Activated effector memory CD4-positive, alpha-beta T cell treated with anti-CD3 and anti-CD28 coated beads, Interleukin-2, amount 50 U/mL, for 16 hours (primary cell): ENCODE results near the gene CPA4.
"Not testable (repeated sequence)": the region's sequence is repeated elsewhere in the genome, so short reads cannot be mapped to it uniquely, and the experiment has no call there.

Source experiments
- DNase-seq: peaks from one replicate; pipeline ENCODE4 v3.0.0-alpha.2; 2020

Gene CPA4, protein sequence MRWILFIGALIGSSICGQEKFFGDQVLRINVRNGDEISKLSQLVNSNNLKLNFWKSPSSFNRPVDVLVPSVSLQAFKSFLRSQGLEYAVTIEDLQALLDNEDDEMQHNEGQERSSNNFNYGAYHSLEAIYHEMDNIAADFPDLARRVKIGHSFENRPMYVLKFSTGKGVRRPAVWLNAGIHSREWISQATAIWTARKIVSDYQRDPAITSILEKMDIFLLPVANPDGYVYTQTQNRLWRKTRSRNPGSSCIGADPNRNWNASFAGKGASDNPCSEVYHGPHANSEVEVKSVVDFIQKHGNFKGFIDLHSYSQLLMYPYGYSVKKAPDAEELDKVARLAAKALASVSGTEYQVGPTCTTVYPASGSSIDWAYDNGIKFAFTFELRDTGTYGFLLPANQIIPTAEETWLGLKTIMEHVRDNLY

DNA sequence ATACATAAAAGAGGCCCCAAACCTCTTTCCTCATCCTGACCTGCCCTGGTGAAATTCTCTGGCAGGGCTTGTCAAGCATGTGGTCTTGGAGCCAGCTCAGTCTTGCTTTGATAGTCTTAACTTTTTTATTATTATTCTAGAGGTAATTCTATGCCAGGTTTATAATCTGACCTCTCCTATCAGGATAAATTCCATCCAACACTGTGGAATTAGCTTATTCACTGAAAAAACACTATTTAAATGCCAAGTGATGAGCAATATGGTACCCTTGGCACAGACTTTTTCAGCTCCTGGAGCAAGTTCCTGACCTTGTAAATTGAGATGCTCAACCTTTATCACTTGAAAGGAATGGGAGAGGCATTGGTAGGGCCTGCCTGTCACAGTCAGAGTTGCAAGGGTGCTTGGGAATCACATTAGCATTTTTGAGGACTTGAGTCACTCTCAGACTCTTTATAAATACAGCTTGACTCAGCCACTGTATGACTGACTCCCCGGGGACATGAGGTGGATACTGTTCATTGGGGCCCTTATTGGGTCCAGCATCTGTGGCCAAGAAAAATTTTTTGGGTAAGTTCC, at the start of gene CPA4:
CPA4 (plus strand) TSS at position 480 of the 576 bp plus-strand sequence; CDS start at position 500, 20 bp downstream.
- DNase-seq, result no peak

DNA sequence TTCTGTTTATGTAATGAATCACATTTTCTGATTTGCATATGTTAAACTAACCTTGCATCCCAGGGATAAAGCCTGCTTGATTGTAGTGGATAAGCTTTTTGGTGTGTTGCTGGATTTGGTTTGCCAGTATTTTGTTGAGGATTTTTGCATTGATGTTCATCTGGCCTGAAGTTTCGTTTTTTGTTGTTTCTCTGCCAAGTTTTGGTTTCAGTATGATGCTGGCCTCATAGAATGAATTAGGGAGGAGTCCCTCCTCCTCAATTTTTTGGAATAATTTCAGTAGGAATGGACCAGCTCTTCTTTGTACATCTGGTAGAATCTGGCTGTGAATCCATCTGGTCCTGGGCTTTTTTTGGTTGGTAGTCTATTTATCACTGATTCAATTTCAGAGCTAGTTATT, 49.5 kb upstream of the CPA4 start:
- DNase-seq, result not testable (repeated sequence)

DNA sequence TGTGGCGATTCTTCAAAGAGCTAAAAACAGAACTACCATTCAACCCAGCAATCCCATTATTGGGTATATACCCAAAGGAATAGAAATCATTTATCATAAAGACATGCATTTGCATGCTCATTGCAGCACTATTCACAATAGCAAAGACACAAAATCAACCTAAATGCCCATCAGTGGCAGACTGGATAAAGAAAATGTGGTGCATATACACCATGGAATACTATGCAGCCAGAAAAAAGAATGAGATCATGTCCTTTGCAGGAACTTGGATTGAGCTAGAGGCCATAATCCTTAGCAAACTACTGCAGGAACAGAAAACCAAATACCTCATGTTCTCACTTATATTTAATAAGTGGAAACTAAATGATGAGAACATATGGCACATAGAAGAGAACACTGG, 46.5 kb upstream of the CPA4 start:
- DNase-seq, result not testable (repeated sequence)

DNA sequence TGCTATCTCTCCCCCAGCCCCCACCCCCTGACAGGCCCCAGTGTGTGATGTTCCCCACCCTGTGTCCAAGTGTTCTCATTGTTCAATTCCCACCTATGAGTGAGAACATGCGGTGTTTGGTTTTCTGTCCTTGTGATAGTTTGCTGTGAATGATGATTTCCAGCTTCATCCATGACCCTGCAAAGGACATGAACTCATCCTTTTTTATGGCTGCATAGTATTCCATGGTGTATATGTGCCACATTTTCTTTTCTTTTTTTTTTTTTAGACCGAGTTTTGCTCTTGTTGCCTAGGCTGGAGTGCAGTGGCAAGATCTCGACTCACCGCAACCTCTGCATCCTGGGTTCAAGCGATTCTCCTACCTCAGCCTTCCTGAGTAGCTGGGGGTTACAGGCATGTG, 44.1 kb upstream of the CPA4 start:
- DNase-seq, result not testable (repeated sequence)

DNA sequence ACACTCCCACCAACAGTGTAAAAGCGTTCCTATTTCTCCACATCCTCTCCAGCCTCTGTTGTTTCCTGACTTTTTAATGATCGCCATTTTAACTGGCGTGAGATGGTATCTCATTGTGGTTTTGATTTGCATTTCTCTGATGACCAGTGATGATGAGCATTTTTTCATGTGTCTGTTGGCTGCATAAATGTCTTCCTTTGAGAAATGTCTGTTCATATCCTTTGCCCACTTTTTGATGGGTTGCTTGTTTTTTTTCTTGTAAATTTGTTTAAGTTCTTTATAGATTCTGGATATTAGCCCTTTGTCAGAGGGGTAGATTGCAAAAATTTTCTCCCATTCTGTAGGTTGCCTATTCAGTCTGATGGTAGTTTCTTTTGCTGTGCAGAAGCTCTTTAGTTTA, 43.3 kb upstream of the CPA4 start:
- not testable (repeated sequence) for DNase-seq

DNA sequence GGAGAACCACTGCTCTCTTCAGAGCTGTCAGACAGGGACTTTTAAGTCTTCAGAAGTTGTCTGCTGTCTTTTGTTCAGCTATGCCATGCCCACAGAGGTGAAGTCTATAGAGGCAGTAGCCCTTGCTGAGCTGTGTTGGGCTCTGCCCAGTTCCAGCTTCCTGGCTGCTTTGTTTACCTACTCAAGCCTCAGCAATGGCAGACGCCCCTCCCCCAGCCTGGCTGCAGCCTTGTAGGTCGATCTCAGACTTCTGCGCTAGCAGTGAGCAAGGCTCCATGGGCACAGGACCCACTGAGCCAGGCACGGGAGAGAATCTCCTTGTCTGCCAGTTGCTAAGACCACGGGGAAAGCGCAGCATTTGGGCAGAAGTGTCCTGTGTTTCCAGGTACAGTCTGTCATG, 38.4 kb upstream of the CPA4 start:
- DNase-seq, result no peak

DNA sequence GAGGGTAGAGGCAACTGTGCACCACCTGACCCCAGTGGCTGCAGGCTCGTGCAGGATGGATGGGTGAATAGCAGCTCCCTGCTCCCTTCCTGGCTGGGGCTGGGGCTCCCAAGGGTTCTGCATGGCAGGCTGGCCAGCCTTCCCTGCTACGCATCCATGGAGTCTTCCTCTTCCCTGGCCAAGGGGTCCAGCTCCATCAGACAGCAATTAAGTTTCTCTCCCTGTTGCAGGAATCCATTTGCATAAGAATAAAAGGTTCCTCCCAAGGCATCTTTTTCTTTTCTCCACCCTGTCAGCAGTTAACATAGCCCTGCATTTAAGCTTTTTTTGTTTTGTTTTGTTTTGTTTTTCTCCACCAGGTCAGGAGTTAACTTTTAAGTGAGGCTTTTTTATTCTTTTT, 36.3 kb upstream of the CPA4 start:
- DNase-seq, result no peak

DNA sequence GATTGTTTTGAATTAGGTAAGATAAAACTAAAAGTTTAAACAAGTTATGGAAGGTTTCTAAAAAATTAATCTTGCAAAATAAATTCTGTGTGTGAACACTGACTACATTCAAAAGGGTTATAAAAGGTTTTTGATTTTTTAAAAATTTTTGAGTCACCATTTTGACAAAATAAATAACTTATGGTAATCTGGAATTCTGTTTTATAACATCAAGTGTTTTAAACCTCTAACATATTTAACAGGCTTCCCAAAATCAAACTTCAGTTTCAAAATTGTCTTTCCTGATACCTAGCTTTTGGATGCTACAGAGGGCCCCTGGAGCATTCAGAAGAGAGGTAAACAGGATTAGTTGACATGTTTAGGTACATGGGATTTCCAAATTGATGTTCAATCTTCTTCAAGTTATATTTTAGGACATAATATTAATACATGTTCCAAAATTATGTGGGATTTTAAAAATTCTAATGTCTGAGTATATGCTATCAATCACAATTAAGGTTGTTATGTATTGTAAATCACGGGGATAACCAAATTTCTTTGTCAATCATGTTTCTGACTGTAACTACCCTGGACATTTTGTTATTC, 34.4 kb upstream of the CPA4 start:
- no peak for DNase-seq

DNA sequence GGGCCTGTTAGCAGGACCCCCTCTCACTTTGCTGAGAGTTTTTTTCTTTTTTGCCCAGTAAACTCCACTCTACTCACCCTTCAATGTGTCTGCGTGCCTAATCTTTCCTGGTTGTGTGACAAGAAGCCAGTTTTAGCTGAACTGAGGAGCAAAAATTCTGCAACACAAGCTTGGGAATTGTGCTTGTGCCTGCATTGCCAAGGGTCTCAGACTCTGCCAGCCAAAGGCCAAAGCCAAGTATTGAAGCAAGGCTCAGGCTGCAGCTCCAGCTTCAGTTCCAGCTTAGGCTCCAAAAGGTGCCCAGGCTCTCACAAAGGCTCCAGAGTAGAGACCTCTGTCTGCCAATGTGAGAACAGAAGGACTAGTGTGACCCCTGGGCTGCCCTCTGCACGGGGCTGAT, 30.5 kb upstream of the CPA4 start:
- no peak for DNase-seq

DNA sequence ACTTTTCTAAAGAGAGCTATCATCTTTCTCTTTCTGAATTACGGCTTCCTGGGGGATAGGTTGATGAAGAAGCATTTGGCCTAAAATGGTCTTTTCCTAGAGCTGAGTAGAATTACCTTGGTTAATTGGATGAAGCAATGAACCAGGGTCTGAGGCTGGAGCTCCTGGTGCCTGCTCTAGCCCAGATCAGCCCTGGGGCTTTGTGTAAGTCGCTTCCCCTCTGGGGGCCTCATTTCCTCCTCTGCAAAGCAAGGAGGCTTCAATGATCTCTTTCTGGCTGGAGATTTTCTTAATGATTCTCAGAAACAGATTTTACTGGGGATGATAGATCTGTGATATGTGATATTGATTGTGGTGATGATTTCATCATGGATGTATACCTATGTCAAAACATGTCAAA, 29.8 kb upstream of the CPA4 start:
- DNase-seq, result no peak

DNA sequence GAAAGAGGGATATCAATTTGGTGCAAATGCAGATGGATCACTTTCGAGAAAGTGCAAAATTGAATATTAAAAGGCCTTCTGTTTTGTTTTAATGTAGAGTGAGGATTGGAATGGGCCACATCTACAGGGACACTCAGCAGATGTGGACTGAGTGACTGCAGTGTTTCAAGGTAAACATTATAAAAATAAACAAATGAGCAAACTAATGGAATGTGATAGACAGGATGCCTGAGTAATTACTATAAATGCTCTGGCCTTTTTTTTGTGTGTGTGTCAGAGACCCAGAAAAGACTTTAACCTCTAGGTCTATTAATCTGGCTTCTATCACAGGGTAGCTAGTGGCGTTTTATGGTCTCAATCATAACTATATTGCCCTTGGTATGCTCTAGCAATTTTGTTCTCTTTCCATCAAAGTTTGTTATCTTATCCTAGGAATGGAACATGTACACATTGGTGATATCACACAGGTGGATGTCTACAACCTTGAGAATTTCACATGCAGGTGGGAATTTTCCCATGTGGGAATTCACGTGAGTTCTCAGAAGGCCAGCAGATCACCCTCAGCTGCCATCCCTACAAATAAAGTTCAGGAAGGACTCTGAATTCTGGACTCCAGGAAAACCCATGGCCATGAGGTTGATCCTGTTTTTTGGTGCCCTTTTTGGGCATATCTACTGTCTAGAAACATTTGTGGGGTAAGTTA, 26.6 kb upstream of the CPA4 start, which contains the start of gene CPA2:
CPA2 (plus strand) TSS at position 606 of the 703 bp plus-strand sequence; CDS start at position 625, 19 bp downstream.
- no peak for DNase-seq

DNA sequence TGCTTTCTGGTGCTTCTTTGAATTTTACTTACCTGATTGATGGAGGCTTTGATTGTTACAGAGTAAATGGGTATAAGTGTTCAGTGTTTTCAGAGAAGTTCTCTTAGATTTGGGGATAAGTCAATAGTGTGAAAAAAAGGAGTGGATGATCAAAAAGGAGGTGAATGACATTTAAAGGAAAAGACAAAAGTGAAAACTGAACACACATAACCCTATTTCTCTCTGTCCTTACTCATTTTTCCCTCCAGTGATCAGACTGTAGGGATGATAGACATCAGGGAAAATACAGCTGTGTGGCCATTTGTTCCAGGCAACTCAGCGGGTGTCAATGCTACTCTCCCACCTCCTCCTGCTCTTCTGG, 26.0 kb upstream of the CPA4 start:
- no peak for DNase-seq

DNA sequence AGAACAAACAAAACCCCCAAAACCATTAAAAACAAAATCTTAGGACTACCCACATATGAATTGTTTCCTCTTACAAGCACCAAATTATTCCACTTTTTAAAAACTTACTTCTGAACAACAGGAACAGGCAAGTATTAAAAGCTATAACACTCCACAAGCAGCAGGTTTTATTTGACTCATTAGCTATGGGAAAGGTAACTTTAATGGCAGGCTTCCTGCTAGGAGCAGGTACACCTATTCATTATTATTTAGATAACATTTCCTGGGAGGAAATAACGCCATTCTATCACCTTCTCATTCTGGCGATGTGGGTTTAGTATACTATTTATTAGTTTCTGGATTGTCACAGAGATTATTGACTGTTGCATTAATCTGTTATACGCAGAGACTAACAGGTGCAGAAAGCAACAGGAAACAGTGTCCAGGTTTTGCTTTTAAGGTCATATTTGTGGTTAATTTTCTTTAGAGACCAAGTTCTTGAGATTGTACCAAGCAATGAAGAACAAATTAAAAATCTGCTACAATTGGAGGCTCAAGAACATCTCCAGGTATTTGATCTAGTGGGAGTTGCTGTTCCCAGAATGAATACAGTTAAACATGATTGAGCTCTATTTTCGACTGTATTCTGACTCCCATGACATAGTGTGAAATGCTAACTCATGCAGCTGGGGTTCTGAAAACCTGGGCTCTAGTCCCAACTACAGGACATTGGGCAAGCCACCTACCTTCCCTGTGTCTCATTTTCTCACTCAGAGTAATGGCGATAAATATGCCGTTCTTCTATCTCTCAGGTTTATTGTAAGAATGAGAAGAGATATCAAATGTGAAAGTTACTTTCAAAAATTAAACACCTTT, 24.3 kb upstream of the CPA4 start:
- DNase-seq, result no peak

DNA sequence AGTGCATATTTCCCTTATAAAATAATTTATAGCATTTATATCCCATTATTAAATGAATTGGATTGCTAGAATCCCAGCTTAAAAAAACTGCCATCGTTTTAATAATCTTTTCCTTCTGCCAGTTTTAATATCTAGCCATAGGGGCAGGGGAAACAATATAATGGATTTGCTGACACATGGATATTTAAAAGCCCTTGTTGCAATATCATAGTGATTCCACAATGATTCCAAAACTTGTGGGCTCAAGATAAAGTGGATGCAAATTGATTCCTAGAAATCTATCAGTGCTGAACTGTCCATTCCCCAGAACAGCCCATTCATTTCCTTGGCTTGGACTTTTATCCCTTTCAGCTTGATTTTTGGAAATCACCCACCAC, 23.7 kb upstream of the CPA4 start:
- no peak for DNase-seq

DNA sequence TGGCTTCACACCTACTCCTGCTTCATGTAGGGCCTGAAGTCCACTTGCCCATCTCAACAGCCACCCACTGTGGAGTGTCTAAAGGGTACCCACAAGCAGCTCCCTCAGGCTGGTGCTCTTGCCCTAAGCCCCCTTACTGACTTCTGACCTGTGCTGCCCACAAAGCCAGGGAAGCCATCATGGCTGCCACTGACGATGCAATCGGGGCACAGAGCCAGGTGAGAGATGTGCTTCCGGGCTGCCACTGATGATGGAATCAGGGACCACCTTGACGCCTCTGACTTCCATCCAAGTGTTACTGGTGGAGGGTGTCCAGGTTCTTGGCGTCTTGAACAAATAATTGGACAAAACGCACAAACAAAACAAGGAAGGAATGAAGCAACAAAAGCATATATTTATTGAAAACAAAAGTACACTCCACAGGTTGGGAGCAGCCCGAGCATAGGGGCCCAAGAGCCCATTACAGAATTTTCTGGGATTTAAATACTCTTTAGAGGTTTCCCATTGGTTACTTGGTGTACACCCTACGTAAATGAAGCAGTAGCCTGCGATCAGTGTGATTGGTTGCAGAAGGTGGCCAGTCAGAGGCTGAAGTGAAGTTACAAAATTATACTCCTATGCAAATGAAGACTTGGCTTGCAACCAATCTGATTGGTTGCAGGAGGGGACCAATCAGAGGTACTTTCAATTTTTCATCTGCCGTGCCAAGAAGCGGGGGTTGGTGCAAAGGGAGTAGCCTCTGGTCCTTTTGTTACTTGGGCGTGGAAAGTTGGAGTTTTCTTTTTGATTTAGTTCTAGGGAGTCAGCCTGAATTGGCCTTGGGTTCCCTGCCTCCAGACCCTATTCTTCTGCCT, 21.8 kb upstream of the CPA4 start:
- DNase-seq, result no peak

DNA sequence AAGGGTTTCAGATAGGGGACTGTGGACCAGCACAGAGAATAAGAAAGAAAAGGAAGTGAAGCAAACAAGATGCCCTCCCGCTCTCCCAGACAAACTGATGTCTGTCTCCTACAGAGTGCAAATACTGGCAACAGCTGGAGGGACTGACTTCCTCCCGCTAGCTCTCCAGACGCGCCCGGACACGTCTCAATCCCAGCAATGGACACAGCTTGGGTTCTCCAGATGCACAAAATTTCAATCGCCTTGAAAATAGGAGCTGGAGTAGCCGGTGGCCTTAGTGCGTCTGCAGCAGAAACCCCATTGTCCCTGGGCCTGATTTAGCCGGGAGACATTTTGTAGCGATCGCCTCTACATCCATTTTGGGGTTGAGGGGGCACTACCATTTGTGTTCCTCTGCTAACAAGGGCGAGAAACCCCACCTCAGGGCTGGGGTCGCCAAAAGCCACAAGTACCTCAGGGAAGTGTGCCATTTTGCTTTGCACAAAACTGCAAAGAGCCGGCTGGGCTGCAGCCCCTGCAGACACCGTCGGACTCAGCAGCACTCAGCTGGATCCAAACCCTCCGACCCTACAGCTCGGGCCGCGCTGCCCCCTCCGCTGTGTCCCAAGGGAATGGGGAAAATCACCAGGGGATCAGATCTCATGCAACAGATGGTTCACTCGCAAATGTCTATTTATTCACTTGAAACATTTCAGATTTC, 20.4 kb upstream of the CPA4 start:
- no peak for DNase-seq

DNA sequence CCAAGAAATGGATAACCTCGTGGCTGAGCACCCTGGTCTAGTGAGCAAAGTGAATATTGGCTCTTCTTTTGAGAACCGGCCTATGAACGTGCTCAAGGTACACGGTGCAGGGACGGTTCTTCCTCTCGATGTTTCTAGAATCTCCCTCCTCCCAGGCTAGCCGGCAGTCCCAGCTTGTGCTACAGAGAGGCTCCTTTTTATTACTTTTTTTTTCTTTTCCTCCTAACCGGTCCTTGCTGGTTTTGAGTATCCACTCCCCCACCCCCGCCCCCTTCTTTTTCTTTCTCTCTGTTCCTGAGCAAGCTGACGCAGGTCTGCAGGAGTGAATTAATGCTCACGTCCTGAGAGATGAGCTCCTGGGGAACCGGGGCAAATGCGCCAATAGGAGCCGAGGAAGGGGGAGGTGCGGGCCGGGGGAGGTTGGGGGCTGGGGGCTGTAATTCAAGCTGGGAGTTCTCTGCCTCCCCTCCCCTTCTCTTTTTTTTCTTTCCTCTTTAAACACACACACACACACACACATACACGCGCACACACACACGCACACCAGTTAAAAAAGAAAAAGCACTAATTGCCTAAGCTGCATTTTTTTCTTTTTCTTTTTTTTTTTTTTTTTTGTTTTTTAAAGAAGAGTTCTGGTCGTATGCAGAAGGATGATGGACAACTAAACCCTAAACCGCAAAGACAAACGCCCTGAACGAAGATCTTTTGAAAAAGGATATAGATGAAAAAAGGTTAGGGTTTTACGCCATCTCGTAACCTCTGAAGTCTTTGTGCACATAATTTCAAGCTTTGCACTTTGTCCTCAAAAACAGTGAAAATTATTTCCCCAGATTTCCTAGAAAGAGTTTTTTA, 19.7 kb upstream of the CPA4 start:
- no peak for DNase-seq

DNA sequence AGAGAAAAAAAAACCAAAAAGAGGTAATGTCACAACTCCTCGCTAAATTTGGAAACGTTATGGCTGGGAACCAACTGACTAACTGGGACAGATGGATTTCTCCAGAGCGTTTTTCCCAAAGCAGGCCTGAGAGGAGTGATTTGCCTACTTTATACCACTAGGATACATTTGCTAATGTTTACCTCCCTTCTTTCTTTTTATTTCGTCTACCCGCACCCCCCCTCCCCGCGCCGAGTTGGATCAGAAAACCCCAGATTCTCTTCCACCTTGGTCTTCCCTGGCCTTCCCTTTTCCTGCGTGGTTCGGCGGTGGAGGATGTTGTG, 19.1 kb upstream of the CPA4 start:
- no peak for DNase-seq

DNA sequence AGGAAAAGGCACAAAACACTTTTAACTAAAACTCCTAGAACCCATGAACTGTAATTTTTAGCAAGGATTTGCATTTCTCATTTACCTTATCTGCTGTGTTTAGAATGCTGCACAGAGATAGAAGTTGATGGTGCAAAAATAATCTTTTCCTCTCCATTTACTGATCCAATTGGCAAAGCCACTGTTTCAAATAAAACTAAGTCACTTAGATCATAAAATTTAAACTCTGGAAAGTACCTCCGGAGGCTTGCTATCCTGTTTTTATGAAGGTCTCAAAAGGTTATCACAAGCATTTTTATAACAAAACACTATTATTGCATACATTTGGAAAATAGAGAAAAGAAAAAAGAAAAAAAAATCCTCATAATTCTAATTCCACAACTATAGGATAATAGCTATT, 18.7 kb upstream of the CPA4 start:
- DNase-seq, result no peak

DNA sequence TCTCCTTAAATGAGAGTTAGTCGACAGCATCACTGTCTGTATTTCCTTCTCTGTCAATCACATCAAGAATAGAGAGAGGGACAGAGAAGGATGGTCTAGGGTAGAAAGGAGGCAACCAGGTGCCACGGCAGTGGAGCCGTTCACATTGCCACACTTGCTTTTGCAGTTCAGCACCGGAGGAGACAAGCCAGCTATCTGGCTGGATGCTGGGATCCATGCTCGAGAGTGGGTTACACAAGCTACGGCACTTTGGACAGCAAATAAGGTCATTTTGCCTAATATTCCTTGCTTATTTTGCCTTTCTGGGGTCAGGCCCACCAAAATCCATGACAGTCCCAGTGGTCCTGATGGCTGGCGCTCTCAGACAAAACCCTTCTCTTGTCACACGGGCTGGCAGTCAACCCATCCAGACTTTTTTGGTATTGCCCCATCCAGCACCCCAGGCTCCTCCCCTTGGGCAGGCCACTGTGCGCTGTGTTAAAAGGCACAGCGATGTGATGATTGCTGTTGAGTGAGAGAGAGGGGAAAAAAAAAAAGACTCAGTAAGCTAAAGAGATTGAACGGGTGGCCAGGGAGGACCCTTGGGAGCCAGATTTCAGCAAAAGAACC, 17.9 kb upstream of the CPA4 start:
- DNase-seq, result no peak
